HepG2 (cell line): ENCODE results near the gene FILIP1. TPM values are rescaled to one million over a fixed set of nuclear protein-coding genes. Genes with fewer than 3 reads are reported as not detected.

ENCODE experiments used
- ATAC-seq: fragments of 200-7000 bp; cut with Tn5 transposase; 3 replicates; pipeline ENCODE4 v1.9.1; 2020; ENCODE audit warnings: mild to moderate bottlenecking, moderate library complexity
- BruUV-seq: library from RNA; stranded (reverse); fragments of 400-500 nt; replicated peaks from 2 replicates; lab custom pipeline; 2021; lab: Mats Ljungman, UMichigan
- CTCF ChIA-PET: fragments of 300-600 bp; formaldehyde crosslinking; extraction: SDS; loops from one replicate; lab custom pipeline; 2021; ENCODE audit warnings: low total read pairs, inconsistent platforms, low intra/inter-chr PET ratio; lab: Yijun Ruan, JAX
- POLR2A ChIA-PET: fragments of 350-600 bp; sonication (Branson Sonifier 250); formaldehyde crosslinking; loops from one replicate; lab custom pipeline; 2020; ENCODE audit warnings: antibody characterized with exemption, inconsistent platforms; lab: Yijun Ruan, JAX
- DNase-seq: peaks from one replicate; pipeline ENCODE4 v3.0.0-alpha.2; 2015; ENCODE audit warnings: low spot score
- FAIRE-seq: peaks from 3 replicates; lab custom pipeline; 2011; peaks lifted over from hg19 to GRCh38; lab: Jason Lieb, UNC
- H2AFZ ChIP-seq: one replicate; pipeline ENCODE4 v1.6.1; 2011; ENCODE audit warnings: low read length, inconsistent platforms
- H3K27ac ChIP-seq: fragments of 300-600 bp; 3 replicates; pipeline ENCODE4 v1.8.0; 2011; ENCODE audit warnings: mixed run types, mild to moderate bottlenecking, mixed read lengths, low read length, inconsistent platforms; ENCODE audit not compliant: insufficient read depth; ENCODE audit errors: extremely low read length
- H3K27me3 ChIP-seq, 2 experiments: fragments of 200-600 bp in 1 of 2; 2 replicates in 1 of 2; 3 replicates in 1 of 2; pipeline versions ENCODE4 v1.6.0 to v1.8.0; 2011; ENCODE audit warnings: low read length in 2 of 2, mild to moderate bottlenecking in 2 of 2, moderate library complexity in 2 of 2, inconsistent platforms in 1 of 2; ENCODE audit not compliant: insufficient read depth in 2 of 2, control insufficient read depth in 1 of 2
- H3K36me3 ChIP-seq, 2 experiments: fragments of 200-600 bp in 1 of 2; replicated peaks in 1 of 2; 2 replicates in 1 of 2; 3 replicates in 1 of 2; pipeline versions ENCODE4 v1.5.1 to v1.8.0; 2011; ENCODE audit warnings: low read length in 2 of 2, inconsistent platforms in 1 of 2; ENCODE audit not compliant: insufficient read depth in 2 of 2, control insufficient read depth in 1 of 2
- H3K4me1 ChIP-seq: 2 replicates; pipeline ENCODE4 v1.5.1; 2012; ENCODE audit warnings: low read length, inconsistent platforms; ENCODE audit not compliant: insufficient read depth
- H3K4me2 ChIP-seq: 2 replicates; pipeline ENCODE4 v1.6.0; 2011; ENCODE audit warnings: low read depth, low read length, inconsistent platforms
- H3K4me3 ChIP-seq, 3 experiments: fragments of 200-600 bp in 1 of 3; sonication (generic), shearing (Covaris generic) in 1 of 3; replicated peaks in 1 of 3; 2 replicates each; pipeline ENCODE4 v1.5.1; 2011 to 2016; ENCODE audit warnings: low read length in 3 of 3, inconsistent platforms in 2 of 3, low read depth in 2 of 3, mild to moderate bottlenecking in 2 of 3, control low read depth in 1 of 3, mixed read lengths in 1 of 3; ENCODE audit not compliant: insufficient read depth in 1 of 3
- H3K79me2 ChIP-seq: one replicate; pipeline ENCODE4 v1.6.1; 2011; ENCODE audit warnings: low read length, inconsistent platforms; ENCODE audit not compliant: insufficient read depth
- H3K9ac ChIP-seq: 2 replicates; pipeline ENCODE4 v1.6.0; 2011; ENCODE audit warnings: mild to moderate bottlenecking, low read depth, low read length, inconsistent platforms; ENCODE audit not compliant: insufficient read depth
- H3K9me3 ChIP-seq: 2 replicates; pipeline ENCODE4 v1.5.1; 2012; ENCODE audit warnings: mild to moderate bottlenecking, low read length
- H4K20me1 ChIP-seq: 2 replicates; pipeline ENCODE4 v1.6.0; 2011; ENCODE audit warnings: inconsistent platforms, mild to moderate bottlenecking, low read length, moderate library complexity; ENCODE audit not compliant: insufficient read depth
- HNRNPK ChIP-seq: fragments of 200-400 bp; formaldehyde crosslinking; IDR thresholded peaks from 2 replicates; pipeline ENCODE4 v1.6.1; 2018; ENCODE audit warnings: low read length, low read depth, moderate library complexity, mild to moderate bottlenecking; ENCODE audit not compliant: poor library complexity, severe bottlenecking
- SALL2 ChIP-seq: sonication (generic); formaldehyde crosslinking; IDR thresholded peaks from 2 replicates; pipeline ENCODE4 v1.8.1; 2023; ENCODE audit warnings: mild to moderate bottlenecking, missing genetic modification reagents, inconsistent platforms
- ZKSCAN1 ChIP-seq: fragments of 150-350 bp; IDR thresholded peaks from 2 replicates; pipeline ENCODE4 v1.6.1; 2014; ENCODE audit warnings: low read length
- ZNF205 ChIP-seq: IDR thresholded peaks from 2 replicates; pipeline ENCODE4 v1.6.1; 2018; ENCODE audit warnings: missing biosample characterization, missing genetic modification reagents
- ZNF547 ChIP-seq: sonication (generic); formaldehyde crosslinking; IDR thresholded peaks from 2 replicates; pipeline ENCODE4 v1.5.1; 2020; ENCODE audit warnings: mild to moderate bottlenecking, missing genetic modification reagents
- ZNF574 ChIP-seq: sonication (generic); formaldehyde crosslinking; IDR thresholded peaks from 2 replicates; pipeline ENCODE4 v1.4.0; 2020; ENCODE audit warnings: missing genetic modification reagents
- ZNF879 ChIP-seq: sonication (generic); formaldehyde crosslinking; IDR thresholded peaks from 2 replicates; pipeline ENCODE4 v1.8.1; 2023; ENCODE audit warnings: missing genetic modification reagents
- ZSCAN12 ChIP-seq: sonication (generic); formaldehyde crosslinking; IDR thresholded peaks from 2 replicates; pipeline ENCODE4 v1.9.0; 2021; ENCODE audit warnings: mild to moderate bottlenecking, missing genetic modification reagents
- WGBS: methylation state at CpG from one replicate; pipeline ENCODE4 v1.1.6; 2017; ENCODE audit warnings: low lambda C conversion rate; 5-methylcytosine and 5-hydroxymethylcytosine counted together
- in situ Hi-C: cut with HindIII; loops from 2 replicates; pipeline ENCODE4 v1.10.0; 2017; ENCODE audit warnings: low pct_unique_long_range_greater_than_20kb; ENCODE audit not compliant: extremely low pct_ligation_motif_present
- intact Hi-C: fragments of 100-400 bp; cut with micrococcal nuclease; formaldehyde crosslinking; loops from one replicate; pipeline ENCODE4 v1.10.0; 2022; ENCODE audit not compliant: unreplicated experiment
- polyA plus RNA-seq, 8 experiments: library from polyadenylated mRNA; depleted of rRNA in 3 of 8; stranded (reverse) in 7 of 8; unstranded in 1 of 8; fragments of >200 nt; fragmentation: Illumina TruSeq in 4 of 8; extraction: Trizol in 4 of 8; gene quantifications; 2 replicates each; pipeline versions ENCODE4 v1.2.1 to v1.2.3, GENCODE V29; 2011 to 2016; ENCODE audit warnings: low read depth in 4 of 8, missing spikeins in 1 of 8, mixed read lengths in 1 of 8; ENCODE audit not compliant: insufficient read depth in 1 of 8
- total RNA-seq, 5 experiments: library from RNA; depleted of rRNA; stranded (reverse); fragments of >200 nt; fragmentation: Illumina TruSeq; extraction: Trizol; gene quantifications; 2 replicates each; pipeline ENCODE4 v1.2.3, GENCODE V29; 2016; ENCODE audit warnings: low read depth in 1 of 5

Gene FILIP1
- total and polyA plus RNA-seq, 2 of the 13 experiments (the other 11 are each of a cell fraction or from before 2014, with no cell fraction given), result not detected

- FAIRE-seq (no peak), ATAC-seq (no peak), DNase-seq (no peak)
- H4K20me1 ChIP-seq, result no peaks in the 10 kb centered on the region
- TF ChIP-seq ZSCAN12 (CRISPR knock-in tag) (no peak), SALL2 (CRISPR knock-in tag) (no peak), ZNF879 (no peak), HNRNPK (no peak), ZNF547 (CRISPR knock-in tag) (no peak), ZNF205 (CRISPR knock-in tag) (no peak), ZKSCAN1 (no peak), ZNF574 (CRISPR knock-in tag) (no peak)
- no peak overlapping the region for H3K27ac ChIP-seq
- BruUV-seq, result no TSS peak
- H3K4me2 ChIP-seq, result no peak overlapping the region
- H3K36me3 ChIP-seq, result no peaks in the 10 kb centered on the region
- H3K27me3 ChIP-seq, result no peaks in the 10 kb centered on the region
- ChIA-PET CTCF (no interaction called here), POLR2A (no interaction called here)
- intact Hi-C loops (no loop called here), in situ Hi-C loops (no loop called here)
- H3K4me1 ChIP-seq, result no peaks in the 10 kb centered on the region
- no peaks in the 10 kb centered on the region for H3K9me3 ChIP-seq
- no peak overlapping the region for H3K9ac ChIP-seq
- no peak overlapping the region for H3K4me3 ChIP-seq
- 0% methylated on average over 2 of the region's 2 CpGs for WGBS
- H3K79me2 ChIP-seq, result no peaks in the 10 kb centered on the region
- H2AFZ ChIP-seq, result no peak overlapping the region
Observed at GRCh38 chr6:75505424-75505823, 11.8 kb upstream of the FILIP1 start.
